Fibroblast of peridontal ligament (primary cell): Measurements from ENCODE around the gene CCDC12.

ENCODE experiments used
- DNase-seq: peaks from one replicate; pipeline ENCODE4 v3.0.0-alpha.2; 2010; ENCODE audit errors: extremely low read depth

Gene CCDC12

DNA sequence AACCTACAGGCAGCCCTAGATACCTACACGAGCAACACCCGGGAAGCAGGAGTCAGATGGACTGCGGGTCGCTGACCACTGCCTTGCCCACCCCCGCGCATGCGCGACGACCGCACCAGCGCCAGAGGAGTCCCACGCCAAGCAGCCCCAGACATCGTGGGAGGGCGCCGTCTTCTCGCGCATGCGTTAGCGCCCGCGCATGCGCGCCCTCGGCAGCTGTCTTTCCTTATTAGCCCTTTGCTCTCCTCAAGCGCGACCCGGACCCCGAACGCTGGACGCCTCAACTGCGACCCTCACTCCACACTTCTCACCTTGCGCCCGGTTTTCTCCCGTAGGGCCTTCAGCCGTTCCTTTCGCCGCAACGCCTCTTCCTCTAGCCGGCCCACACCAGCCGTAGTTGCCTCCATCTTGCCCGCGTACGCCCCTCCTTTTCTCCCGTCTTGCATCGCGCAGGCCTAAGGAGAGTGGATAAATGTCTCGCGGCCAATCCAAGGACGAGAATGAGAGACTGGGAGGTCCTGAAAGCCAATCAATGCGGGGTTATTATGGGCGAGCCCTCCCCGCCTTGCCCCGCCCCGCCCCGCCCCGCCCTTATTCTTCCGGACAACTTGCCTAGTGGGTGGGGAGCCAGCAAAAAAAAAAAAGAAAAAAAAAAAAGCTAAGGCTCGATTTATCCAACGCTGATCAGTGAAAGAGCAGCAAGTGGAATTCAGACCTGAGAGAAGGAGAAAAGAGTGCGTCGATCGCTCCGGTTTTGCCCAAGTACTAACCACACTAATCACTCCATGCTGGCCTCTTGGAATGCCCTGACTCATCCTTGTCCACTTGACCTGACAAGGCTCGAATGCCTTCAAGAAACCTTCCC is at the start of gene CCDC12:
Gene CCDC12, minus strand, starts transcription at position 420 of the 865 bp plus-strand sequence. Its CDS starts 13 bp downstream, at position 407.
- peak; percentile 99 for DNase-seq

DNA sequence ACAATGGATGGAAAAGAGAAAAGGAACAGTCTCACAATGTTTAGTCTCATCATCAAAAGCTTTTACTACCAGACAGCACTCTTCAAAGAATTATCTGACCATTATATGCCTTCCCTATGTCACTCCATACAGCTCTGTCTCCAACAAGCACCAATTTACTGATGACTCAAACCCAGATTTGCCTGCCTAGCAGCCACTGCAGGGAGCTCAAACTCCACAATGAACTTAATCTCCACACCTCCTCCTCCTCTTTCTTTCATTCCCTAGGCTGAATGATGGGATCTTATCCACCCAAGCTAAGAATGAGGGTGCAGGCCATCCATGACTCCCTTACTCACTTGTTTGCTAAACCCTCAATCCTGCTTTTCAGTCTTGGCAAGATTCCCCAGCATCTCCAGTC is 48.4 kb upstream of the CCDC12 start:
- peak; percentile 60 for DNase-seq

DNA sequence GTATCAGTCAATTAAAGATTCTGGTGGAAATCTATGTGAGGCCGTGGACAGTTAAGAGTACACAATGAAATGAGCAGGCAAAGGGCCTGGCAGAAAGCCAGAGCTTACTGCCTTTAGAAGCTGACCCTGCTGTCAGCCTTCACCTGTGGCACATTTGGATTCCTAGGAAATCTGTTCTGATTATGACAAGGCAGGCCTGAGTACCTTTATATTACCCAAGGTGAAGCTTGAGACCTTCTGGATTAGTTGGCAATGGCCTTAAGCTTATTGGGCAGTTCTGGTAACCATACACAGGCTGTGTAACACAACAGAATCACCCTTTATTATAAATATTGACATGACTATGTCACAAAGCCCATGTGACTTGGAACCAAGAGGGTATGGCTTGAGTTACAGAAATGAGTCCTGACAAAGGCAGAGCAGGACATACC is 46.1 kb upstream of the CCDC12 start:
- DNase-seq = peak; percentile 55

DNA sequence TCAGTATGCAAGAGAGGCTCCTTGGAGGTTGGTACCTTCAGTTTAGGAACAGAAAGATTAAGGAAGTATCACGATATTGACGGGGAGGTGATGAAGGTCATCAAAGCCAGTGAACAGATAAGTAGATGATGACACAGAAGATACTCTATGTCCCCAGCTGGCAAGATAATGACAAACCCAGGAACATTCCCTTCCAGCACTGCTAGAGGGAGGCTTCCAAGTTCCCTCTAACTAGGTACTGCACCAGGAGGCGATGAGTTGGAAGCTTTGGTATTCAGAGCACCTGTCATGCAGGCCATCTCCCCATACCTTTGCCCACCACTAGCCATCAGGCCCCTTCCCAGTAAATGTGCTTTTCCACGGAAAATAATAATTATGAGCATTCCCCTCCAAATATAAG is 43.8 kb upstream of the CCDC12 start:
- no peak for DNase-seq

DNA sequence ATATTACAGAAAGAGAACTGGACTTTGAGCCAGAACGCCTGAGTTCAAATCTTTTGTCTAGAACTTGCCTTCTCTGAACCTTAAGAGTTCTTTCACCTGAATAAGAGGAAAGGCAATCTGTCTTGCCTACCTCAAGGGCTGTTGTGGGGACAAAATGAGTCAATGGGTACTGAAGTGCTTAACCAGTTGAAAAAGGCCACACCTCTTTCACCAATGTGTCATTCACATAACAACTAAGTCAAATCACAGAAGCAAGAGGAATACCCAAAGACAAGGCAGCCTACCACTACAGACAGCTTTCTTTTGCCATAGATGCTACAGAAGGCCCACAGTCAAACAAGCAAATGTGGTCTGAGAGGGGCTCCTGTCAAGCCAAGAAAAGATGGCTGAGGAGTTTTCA is 42.7 kb upstream of the CCDC12 start:
- DNase-seq = no peak

DNA sequence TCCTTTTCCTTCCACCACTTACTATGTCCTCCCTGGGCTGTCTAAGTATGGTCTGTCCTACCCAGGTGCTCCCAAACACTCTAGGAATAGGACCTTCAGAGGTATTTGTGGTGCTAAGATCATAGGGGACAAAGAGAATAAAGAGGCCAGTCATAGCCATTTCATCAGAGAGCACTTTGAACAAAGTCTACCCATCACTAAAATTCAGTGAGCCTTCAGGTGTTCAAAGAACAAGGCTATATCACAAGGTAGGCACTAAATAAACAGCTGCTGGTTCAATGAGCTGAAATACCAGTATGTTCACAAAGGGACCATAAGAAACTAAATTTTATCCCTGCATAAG is 41.7 kb upstream of the CCDC12 start:
- no peak for DNase-seq

DNA sequence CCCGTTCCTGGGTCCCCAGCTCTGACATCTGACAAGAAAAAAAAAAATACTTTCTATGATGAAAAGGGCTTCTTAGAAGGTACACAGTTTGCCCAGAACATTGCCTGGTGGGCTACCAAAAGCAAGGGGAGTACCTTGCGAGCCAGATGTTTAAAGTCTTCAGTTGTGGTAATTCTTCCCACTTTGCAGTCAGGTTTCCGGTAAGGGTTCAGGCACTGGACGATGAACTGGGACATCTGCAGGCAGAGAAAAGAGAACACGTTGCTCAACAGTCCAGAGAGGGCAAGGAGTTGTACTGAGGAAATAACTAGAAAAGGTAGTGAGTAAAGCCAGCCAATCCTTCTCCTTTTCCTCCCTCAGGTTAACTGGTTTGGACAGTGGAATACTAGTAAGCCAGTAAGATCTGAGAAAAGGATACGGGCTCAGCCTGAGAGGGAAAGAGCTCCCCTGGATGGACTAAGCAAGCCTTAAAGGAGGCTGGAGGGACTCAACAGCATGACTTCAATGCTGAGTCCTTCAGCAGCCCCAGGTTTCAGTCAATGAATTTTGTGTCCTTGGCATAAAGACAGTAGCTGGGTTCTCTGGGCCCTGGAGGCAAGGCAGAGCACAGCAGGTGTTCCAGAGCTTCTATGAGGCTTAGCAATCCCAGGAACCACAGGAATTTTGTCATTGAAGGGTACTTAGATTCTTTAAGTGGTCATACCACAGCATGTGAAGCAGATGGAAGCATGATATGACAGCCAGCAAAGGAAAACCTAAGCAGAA is 41.1 kb upstream of the CCDC12 start:
- no peak for DNase-seq

DNA sequence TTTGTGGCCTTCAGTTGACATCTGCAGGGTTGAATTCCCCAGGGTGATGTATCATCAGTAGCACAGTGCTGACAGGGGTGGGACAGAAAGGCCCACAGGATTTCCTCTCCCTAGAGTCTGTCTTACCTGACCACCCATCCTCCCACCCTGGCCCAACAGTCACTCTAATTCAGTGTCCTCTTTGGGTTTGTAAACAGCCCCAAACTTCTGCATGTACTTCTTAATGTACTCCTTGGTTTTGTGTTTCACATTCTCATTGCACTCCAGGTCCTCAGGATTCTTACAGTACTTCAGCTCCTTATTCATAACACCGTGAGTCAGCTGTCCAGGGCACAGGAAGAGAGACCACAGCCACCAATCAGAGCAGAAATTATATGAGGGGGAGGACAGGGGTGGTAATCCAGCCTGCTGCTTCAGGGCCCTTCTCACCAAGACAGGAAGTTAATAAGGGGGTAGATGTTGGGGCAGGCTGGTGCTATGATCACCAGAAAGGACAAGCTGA is 40.4 kb upstream of the CCDC12 start:
- DNase-seq = peak; percentile 60

DNA sequence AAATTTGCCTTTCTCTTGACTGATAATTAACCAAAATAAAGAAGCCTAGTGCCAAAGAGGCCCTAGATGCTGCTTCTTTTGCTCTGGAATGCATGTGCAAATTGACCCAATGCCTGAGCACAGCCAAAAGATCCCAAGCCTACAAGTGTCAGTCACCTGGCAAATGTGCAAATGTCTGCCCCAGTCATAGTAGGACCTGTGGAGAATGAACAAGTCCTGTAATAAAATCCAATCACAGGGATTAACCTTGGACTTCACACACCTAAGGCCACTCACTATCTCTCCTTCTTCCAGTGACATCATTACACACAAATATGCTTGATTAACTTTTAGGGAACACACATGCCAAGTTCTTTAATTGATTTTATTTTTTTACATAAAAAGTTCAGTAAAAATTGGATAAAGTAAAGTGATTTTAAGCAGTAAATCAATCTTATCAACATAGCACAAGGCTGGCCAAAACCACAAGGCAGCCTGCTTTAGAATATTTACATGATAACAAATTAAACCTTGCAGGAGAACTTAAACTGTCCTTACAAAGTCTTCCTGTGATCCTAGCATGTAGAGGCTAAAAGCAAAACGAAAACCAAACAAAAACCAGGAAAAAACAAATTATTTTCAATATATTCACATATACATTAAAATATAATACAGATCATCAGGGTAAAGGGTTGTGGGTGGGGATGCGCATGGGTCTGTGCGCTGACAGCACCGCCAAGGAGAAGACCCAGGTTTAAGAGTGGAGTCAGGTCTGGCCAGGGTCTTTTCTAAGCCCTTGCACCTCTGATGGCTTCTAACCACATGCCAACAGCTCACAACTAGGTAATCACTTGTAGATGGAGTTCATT is 39.8 kb upstream of the CCDC12 start:
- peak; percentile 18 for DNase-seq

DNA sequence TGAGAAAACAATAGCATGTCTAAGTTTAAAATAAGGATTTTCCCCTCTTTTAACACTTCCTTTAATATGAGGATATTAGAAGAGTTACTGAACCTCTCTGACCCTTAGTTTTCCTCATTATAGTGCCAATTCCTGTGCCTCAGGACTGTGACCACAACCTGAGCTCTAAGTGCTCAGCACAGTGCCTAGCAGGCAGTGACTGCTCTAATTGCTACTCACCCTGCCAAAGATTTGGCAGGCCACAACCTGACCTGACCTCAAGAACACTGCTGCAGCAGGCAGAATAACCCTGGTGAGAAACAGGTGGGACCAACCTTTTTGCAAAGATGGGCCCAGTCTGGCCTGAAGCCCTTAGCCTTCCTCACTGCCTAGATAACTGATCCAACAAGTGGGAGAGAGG is 38.6 kb upstream of the CCDC12 start:
- no peak for DNase-seq

DNA sequence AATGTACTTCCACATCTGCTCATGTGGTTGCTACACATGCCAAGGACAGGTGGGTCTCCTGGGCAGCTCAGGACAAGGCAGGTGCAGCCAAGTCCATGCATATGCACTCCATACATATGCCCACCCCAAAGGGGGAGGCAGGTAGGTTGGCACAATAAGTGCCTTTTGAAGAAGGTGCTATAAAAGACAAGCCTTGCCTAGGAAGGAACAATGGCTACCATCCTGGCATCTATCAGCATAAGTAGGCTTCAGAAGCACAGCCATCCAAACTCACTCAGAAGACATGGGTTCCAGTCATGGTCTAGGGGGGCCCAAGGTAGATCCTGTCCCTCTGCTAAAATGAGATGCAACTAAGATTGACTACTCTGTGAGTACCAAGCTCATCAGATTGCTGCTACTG is 37.5 kb upstream of the CCDC12 start:
- no peak for DNase-seq

DNA sequence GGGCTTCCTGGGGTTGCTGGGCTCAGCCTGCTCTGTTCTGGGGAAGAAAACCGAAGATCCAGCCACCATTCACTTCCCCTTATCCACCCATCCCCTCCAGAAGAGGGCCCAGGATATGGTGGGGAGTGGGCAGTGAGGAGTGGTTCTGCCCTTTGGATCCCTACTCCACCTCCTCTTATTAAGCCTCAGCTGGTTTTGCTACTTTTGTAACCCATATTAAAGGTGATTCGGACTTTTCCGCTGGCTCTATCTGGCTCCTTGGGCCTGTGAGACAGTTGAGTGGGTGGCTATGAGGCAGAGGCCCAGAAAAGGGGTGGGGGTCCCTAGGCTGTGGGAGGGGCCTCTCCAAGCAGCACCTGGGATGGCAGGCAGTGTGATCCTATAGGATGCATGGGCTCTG is 36.7 kb upstream of the CCDC12 start:
- DNase-seq = no peak

DNA sequence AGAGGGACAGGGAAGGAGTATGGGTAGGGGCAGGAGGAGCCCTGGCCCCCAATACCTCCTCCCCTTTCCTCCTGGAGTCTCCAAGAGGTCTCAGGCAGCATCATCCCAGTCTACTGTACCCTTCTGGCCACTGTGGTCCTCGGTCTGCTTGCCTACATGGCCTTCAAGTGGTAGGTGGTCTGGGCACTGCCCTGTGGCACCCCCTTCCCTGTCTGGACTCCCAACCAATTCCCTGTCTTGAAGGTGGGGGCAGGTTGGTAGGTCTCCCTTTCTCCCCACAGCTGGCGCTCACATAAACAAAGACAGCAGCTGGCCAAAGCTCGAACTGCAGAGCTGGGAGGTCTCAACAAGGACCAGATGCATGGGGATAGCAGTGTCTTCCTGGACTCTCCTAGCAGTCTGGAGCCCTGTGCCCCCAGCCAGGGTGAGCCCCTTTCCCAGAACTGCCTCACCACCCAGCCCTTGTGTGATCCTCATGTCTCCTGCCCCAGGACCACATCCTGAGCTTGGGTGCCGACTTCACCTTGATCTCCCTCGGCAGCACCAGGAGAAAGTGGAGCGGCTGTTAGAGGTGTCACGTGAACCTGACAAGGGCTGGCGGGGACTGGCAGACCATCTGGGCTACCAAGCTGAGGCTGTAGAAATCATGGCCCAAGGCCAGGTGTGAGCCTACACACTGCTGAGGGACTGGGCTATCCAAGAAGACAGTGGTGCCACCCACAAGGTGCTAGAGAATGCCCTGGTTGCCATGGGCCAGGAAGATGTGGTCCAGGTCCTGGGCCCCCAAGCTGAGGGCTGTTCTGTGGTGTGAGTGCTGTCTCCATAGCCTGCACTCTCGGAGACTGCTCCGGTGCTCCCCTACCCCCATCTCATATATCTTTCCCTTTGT is 36.0 kb upstream of the CCDC12 start:
- DNase-seq = no peak

DNA sequence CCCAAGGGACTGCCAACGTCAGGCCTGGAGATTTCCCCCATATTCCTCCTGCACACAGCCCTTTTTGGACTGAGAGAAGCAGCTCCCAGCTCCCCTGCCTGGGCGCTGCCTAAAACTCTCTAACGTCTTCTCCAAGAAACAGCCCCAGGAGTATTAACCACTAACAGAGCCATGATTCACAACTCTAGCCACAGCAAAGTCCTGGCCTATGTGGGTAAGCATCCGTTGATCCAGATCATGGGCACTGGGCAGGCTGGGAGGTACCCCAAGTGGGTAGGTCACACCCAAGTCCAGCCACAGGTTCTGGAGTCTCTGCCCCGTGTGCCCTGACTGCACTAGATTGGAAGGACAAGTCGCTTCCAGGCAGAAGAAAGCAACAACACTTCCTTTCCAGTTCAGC is 34.8 kb upstream of the CCDC12 start:
- no peak for DNase-seq

DNA sequence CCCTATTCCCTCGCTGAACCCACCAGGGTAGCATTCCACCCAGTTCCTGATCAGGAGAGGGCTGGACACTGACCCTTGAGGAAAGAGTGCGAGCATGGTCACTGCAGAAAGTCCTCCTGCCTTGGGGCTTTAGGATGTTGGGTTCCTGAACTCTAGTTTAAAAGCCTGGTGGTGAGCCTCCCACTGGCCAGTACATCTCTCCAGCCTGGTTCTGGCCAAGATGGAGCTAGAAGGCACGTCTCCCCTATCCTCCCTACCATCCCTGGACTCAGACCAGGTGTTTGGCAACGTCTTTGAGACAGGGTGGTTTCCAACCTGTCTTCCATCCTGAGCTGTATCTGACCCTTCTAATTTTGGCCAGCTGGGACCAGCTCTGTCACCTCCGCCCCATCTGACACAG is 34.4 kb upstream of the CCDC12 start:
- no peak for DNase-seq

DNA sequence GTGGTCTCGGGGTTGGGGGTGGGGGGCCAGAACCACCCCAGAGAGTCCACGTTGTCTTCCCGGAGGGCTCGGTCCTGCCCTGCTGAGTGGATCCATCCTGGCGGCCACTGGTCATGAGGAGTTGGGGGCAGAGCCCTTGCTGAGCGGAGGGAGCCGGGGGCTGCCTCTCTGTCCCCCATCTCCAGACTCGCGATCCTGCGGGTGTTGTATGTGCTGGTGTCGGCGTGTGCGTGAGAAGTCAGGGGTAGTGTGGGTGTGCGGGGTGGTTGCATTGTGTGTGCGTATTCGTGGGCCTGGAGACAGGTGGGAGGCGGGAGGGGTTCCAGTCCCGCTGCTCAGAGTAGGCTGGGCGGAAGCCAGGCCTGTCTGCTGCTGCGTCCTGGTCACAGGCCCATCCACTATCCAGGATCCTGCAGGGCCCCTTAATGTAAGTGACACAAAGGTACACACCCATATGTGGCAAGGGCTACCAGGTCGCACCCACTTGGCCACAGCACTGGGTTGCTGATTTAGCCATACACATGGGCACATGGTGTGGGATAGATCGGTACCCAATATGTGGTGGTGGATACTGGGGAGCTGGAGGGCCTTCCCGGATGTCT is 33.7 kb upstream of the CCDC12 start:
- DNase-seq = no peak

DNA sequence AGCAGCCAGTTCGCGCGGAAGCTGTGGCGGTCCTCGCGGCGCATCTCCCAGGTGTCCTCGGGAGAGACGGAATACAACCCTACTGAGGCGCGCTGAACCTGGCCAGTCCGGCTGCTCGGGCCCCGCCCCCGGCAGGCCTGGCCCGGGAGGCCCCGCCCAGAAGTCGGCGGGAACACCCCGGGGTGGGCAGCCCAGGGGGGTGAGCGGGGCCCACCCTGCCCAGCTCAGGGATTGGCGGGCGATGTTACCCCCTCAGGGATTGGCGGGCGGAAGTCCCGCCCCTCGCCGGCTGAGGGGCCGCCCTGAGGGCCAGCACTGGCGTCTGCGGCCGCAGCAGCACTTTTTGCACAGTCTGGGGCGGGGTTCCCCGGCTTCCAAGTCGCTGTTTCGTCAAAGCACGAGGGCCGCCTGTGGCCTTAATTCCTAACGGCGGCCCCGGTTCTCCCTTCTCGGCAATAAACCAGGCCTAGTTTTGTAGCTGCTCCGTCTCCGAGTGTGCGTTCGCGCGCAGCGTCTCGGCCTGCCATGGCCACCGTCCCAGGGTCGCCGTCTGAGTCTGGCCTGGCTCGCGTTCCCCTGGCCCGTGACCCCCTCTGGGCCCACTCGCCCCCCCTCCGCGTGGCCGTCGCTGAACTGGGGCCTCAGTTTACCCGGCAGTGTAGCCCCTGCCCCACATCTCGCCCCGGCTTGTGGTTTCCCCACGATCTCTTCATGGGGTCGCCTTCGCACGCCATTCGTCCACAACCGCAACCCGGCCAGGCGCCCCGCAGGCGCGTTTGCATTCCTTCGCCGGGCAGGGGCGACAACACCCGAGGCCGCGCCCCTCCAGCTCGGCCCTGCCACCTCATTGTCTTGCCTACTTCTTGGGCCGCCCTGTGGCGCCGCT is 32.9 kb upstream of the CCDC12 start:
- DNase-seq = peak; percentile 88

DNA sequence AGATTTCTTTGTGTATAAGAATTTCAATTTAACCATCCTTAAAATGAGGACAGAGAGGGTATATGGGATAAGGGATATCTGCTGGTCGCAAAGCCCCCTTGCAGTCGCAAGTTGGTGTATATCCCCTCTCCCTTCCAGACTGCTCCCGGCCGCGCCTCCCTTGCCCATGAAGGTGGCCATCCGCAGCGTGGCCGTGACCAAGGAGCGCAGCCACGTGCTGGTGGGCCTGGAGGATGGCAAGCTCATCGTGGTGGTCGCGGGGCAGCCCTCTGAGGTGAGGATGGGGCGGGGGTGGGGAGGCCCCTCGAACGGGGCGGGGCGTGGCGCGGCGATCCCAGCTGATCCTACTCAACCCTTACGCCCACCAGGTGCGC is 32.3 kb upstream of the CCDC12 start:
- no peak for DNase-seq

DNA sequence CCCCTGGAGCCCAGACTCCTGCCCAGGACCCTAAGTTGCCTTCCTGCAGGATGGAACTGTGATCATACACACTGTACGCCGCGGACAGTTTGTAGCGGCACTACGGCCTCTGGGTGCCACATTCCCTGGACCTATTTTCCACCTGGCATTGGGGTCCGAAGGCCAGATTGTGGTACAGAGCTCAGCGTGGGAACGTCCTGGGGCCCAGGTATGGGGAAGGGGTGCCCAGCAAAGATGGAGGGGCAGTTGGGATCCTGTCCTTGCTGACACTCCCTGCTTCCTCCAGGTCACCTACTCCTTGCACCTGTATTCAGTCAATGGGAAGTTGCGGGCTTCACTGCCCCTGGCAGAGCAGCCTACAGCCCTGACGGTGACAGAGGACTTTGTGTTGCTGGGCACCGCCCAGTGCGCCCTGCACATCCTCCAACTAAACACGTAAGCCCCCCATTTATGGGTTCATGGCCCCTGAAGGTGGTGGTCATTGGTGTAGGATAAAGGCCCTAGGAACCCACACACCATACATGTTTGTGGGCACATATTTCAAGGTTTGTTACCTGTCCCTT is 31.8 kb upstream of the CCDC12 start:
- no peak for DNase-seq
